HEK293 (cell line): ENCODE measurements around the gene PHEX.

ENCODE experiments used
- CTCF ChIA-PET: fragments of 350-600 bp; formaldehyde crosslinking; extraction: SDS; loops from one replicate; lab custom pipeline; 2021; ENCODE audit warnings: antibody characterized with exemption; lab: Yijun Ruan, JAX
- POLR2A ChIA-PET: fragments of 300-600 bp; formaldehyde crosslinking; extraction: SDS; loops from one replicate; lab custom pipeline; 2020; ENCODE audit warnings: antibody characterized with exemption, inconsistent platforms; lab: Yijun Ruan, JAX
- H3K27ac ChIP-seq: fragments of 200-500 bp; sonication (Bioruptor generic); 2 replicates; pipeline ENCODE4 v1.5.1; 2014; ENCODE audit warnings: low read depth, low read length, control low read depth, inconsistent platforms; ENCODE audit errors: extremely low read depth
- H3K36me3 ChIP-seq, 2 experiments: fragments of 200-500 bp in 1 of 2; sonication (Bioruptor generic) in 1 of 2; 1 replicate in 1 of 2; 2 replicates in 1 of 2; pipeline ENCODE4 v1.5.1; 2014 to 2017; ENCODE audit warnings: inconsistent platforms in 2 of 2, low read length in 2 of 2; ENCODE audit not compliant: control insufficient read depth in 2 of 2, insufficient read depth in 1 of 2
- H3K4me1 ChIP-seq: fragments of 200-500 bp; sonication (Bioruptor generic); 2 replicates; pipeline ENCODE4 v1.5.1; 2014; ENCODE audit warnings: mild to moderate bottlenecking, low read length, inconsistent platforms; ENCODE audit not compliant: control insufficient read depth, insufficient read depth
- H3K4me3 ChIP-seq: 2 replicates; pipeline ENCODE4 v1.5.1; 2011; ENCODE audit warnings: low read depth, mild to moderate bottlenecking, control low read depth, low read length, moderate library complexity
- H3K9me3 ChIP-seq: fragments of 200-500 bp; sonication (Bioruptor generic); 2 replicates; pipeline ENCODE4 v1.5.1; 2014; ENCODE audit warnings: low read depth, low read length, inconsistent platforms; ENCODE audit not compliant: control insufficient read depth, insufficient read depth
- GLIS1 ChIP-seq: fragments of 450-650 bp; formaldehyde crosslinking; IDR thresholded peaks from 2 replicates; pipeline ENCODE4 v1.5.1; 2016; ENCODE audit warnings: missing biosample characterization, missing genetic modification characterization
- INSM2 ChIP-seq: fragments of 450-650 bp; formaldehyde crosslinking; IDR thresholded peaks from 2 replicates; pipeline ENCODE4 v1.5.1; 2016; ENCODE audit warnings: missing biosample characterization, missing genetic modification characterization
- KLF1 ChIP-seq: fragments of 450-650 bp; formaldehyde crosslinking; IDR thresholded peaks from 2 replicates; pipeline ENCODE4 v1.5.1; 2016; ENCODE audit warnings: missing biosample characterization, missing genetic modification characterization
- MYNN ChIP-seq: fragments of 450-650 bp; formaldehyde crosslinking; IDR thresholded peaks from 2 replicates; pipeline ENCODE4 v1.5.1; 2016; ENCODE audit warnings: missing biosample characterization, missing genetic modification characterization, borderline replicate concordance
- OVOL3 ChIP-seq: fragments of 450-650 bp; formaldehyde crosslinking; IDR thresholded peaks from 2 replicates; pipeline ENCODE4 v1.5.1; 2016; ENCODE audit warnings: missing biosample characterization, missing genetic modification characterization
- PRDM4 ChIP-seq: fragments of 450-650 bp; formaldehyde crosslinking; IDR thresholded peaks from 2 replicates; pipeline ENCODE4 v1.5.1; 2017; ENCODE audit warnings: missing biosample characterization, missing genetic modification characterization
- RBAK ChIP-seq: fragments of 450-650 bp; formaldehyde crosslinking; IDR thresholded peaks from 2 replicates; pipeline ENCODE4 v1.5.1; 2016; ENCODE audit warnings: missing biosample characterization, missing genetic modification characterization
- ZBTB48 ChIP-seq: fragments of 450-650 bp; formaldehyde crosslinking; IDR thresholded peaks from 2 replicates; pipeline ENCODE4 v1.5.1; 2016; ENCODE audit warnings: missing biosample characterization, missing genetic modification characterization
- ZFP37 ChIP-seq: fragments of 450-650 bp; formaldehyde crosslinking; IDR thresholded peaks from 2 replicates; pipeline ENCODE4 v1.5.1; 2016; ENCODE audit warnings: missing biosample characterization, missing genetic modification characterization
- ZNF138 ChIP-seq: fragments of 450-650 bp; formaldehyde crosslinking; IDR thresholded peaks from 2 replicates; pipeline ENCODE4 v1.5.1; 2016; ENCODE audit warnings: missing biosample characterization, missing genetic modification characterization, borderline replicate concordance
- ZNF140 ChIP-seq: fragments of 450-650 bp; formaldehyde crosslinking; IDR thresholded peaks from 2 replicates; pipeline ENCODE4 v1.5.1; 2016; ENCODE audit warnings: missing biosample characterization, missing genetic modification characterization
- ZNF433 ChIP-seq: fragments of 450-650 bp; formaldehyde crosslinking; IDR thresholded peaks from 2 replicates; pipeline ENCODE4 v1.5.1; 2016; ENCODE audit warnings: missing biosample characterization, missing genetic modification characterization, low read depth
- ZNF558 ChIP-seq: fragments of 450-650 bp; formaldehyde crosslinking; IDR thresholded peaks from 2 replicates; pipeline ENCODE4 v1.5.1; 2016; ENCODE audit warnings: missing biosample characterization, missing genetic modification characterization
- ZNF670 ChIP-seq: fragments of 450-650 bp; formaldehyde crosslinking; IDR thresholded peaks from 2 replicates; pipeline ENCODE4 v1.5.1; 2016; ENCODE audit warnings: missing biosample characterization, missing genetic modification characterization, low read depth
- ZNF747 ChIP-seq: fragments of 450-650 bp; formaldehyde crosslinking; IDR thresholded peaks from 2 replicates; pipeline ENCODE4 v1.5.1; 2016; ENCODE audit warnings: missing biosample characterization, missing genetic modification characterization
- ZNF830 ChIP-seq: fragments of 450-650 bp; IDR thresholded peaks from 2 replicates; pipeline ENCODE4 v1.5.0; 2018; ENCODE audit warnings: missing biosample characterization, missing genetic modification characterization, low read depth, mild to moderate bottlenecking, moderate library complexity
- ZXDB ChIP-seq: fragments of 450-650 bp; formaldehyde crosslinking; IDR thresholded peaks from 2 replicates; pipeline ENCODE4 v1.5.1; 2016; ENCODE audit warnings: missing biosample characterization, missing genetic modification characterization

PHEX gene

GRCh38 chrX:22041907-22042530, 9.9 kb downstream of the PHEX start:
- H3K27ac ChIP-seq: no peak overlapping the region
- H3K36me3 ChIP-seq: no peaks in the 10 kb centered on the region
- peak; percentile 66; the same call in 1 of the 2 replicates for TF ChIP-seq MYNN
- no peak for TF ChIP-seq GLIS1
- POLR2A ChIA-PET: no interaction called here
- CTCF ChIA-PET: interaction anchor here (0.7 kb wide), 1 partner anchor 1575 kb away, joined by 3 read pairs; no protein-coding TSS in a partner anchor
- no peak overlapping the region for H3K4me3 ChIP-seq
- H3K9me3 ChIP-seq: no peaks in the 10 kb centered on the region
- no peaks in the 10 kb centered on the region for H3K4me1 ChIP-seq

GRCh38 chrX:22043872-22044271, 11.7 kb downstream of the PHEX start:
- Histone ChIP-seq H3K27ac (no peak overlapping the region), H3K9me3 (no peaks in the 10 kb centered on the region), H3K4me3 (no peak overlapping the region), H3K36me3 (no peaks in the 10 kb centered on the region), H3K4me1 (no peaks in the 10 kb centered on the region)
- POLR2A ChIA-PET: no interaction called here
- TF ChIP-seq RBAK (tag by site-specific recombination): no peak
- TF ChIP-seq INSM2 (tag by site-specific recombination): no peak
- TF ChIP-seq ZNF558: no peak
- CTCF ChIA-PET: no interaction called here

- CTCF ChIA-PET: no interaction called here
- TF ChIP-seq ZBTB48 (tag by site-specific recombination) (no peak), KLF1 (tag by site-specific recombination) (no peak), ZFP37 (tag by site-specific recombination) (no peak), OVOL3 (no peak), ZNF138 (tag by site-specific recombination) (no peak), ZNF140 (tag by site-specific recombination) (no peak), ZXDB (tag by site-specific recombination) (no peak), ZNF433 (no peak), PRDM4 (tag by site-specific recombination) (no peak)
- Histone ChIP-seq H3K27ac (no peak overlapping the region), H3K36me3 (no peaks in the 10 kb centered on the region), H3K9me3 (no peaks in the 10 kb centered on the region), H3K4me1 (no peaks in the 10 kb centered on the region), H3K4me3 (no peak overlapping the region)
- POLR2A ChIA-PET: no interaction called here
Measured at GRCh38 chrX:22047468-22047867, 15.3 kb downstream of the PHEX start.

GRCh38 chrX:22053481-22053880, 21.4 kb downstream of the PHEX start:
- Histone ChIP-seq H3K4me1 (no peaks in the 10 kb centered on the region), H3K27ac (no peak overlapping the region), H3K9me3 (no peaks in the 10 kb centered on the region), H3K36me3 (no peaks in the 10 kb centered on the region), H3K4me3 (no peak overlapping the region)
- CTCF ChIA-PET: no interaction called here
- POLR2A ChIA-PET: no interaction called here
- TF ChIP-seq ZNF830 (tag by site-specific recombination) (no peak), ZNF747 (tag by site-specific recombination) (no peak), ZNF670 (no peak)
